ENCODE measurements around the gene GPX6.

GRCh38 chr6:28506807-28507475 lies 8.7 kb downstream of the GPX6 start:
- TF ChIP-seq ZNF274 (IDR thresholded peaks at IDR 0.05; ENCODE audit: low read depth, low read length) (no peak), ATF3 (IDR thresholded peaks at IDR 0.05) (no peak), ELF1 (IDR thresholded peaks at IDR 0.05; ENCODE audit: borderline replicate concordance, low read depth) (no peak)

Data from HCT116 (cell line).